Adrenal gland (tissue), 12 donors: Measurements from ENCODE around the gene CAPN5. TPM values are rescaled to one million over a fixed set of nuclear protein-coding genes. Genes with fewer than 3 reads are reported as not detected.

ENCODE experiments used
- DNase-seq, 7 donors: peaks; one replicate each; pipeline ENCODE4 v3.0.0-alpha.2; 2019 to 2020
- H3K27ac ChIP-seq, 5 donors: fragments of 200-600 bp; sonication (generic) in 4 of 5; 1 replicate in 3 of 5; 2 replicates in 2 of 5; pipeline versions ENCODE4 v1.5.1 to v1.8.0; 2016 to 2020; ENCODE audit warnings: mild to moderate bottlenecking in 1 of 5
- H3K27me3 ChIP-seq: fragments of 200-600 bp; 2 replicates; pipeline ENCODE4 v1.8.0; 2021
- H3K36me3 ChIP-seq, 2 donors: fragments of 200-600 bp; replicated peaks in 1 of 2; 1 replicate in 1 of 2; 2 replicates in 1 of 2; pipeline versions ENCODE4 v1.5.1 to v1.8.0; 2018 to 2022
- H3K4me1 ChIP-seq, 2 donors: fragments of 200-600 bp; replicated peaks in 1 of 2; 1 replicate in 1 of 2; 2 replicates in 1 of 2; pipeline versions ENCODE4 v1.5.1 to v1.8.0; 2018 to 2021
- H3K4me3 ChIP-seq, 4 donors: fragments of 200-600 bp; sonication (generic) in 3 of 4; one replicate each; pipeline ENCODE4 v1.5.1; 2016 to 2018
- H3K9me3 ChIP-seq, 3 donors: fragments of 200-600 bp; sonication (generic) in 1 of 3; replicated peaks in 1 of 3; 1 replicate in 2 of 3; 2 replicates in 1 of 3; pipeline versions ENCODE4 v1.5.1 to v1.8.0; 2016 to 2021
- POLR2A ChIP-seq, 2 donors: fragments of 450-650 bp; IDR thresholded peaks; one replicate each; pipeline ENCODE4 v1.6.1; 2017; ENCODE audit warnings: antibody characterized with exemption in 2 of 2, mild to moderate bottlenecking in 2 of 2, moderate library complexity in 1 of 2
- WGBS, 4 donors: extraction: QIAGEN DNeasy Blood & Tissue Kit in 2 of 4; methylation state at CpG; one replicate each; pipeline versions ENCODE4 v1.1.5 to v1.1.7; 2013 to 2017; 5-methylcytosine and 5-hydroxymethylcytosine counted together
- intact Hi-C, 2 donors: fragments of 100-400 bp; cut with DNase I; formaldehyde crosslinking; loops; one replicate each; pipeline versions ENCODE4 v1.14.1 to v1.15.0; 2022 to 2023
- polyA plus RNA-seq, 3 donors: library from polyadenylated mRNA; stranded (reverse); fragments of 200-250 nt in 2 of 3; fragments of 350-450 nt in 1 of 3; fragmentation: Illumina TruSeq in 1 of 3; extraction: RNeasy Lipid Tissue Mini Kit (QIAGEN cat#74804) in 1 of 3; gene quantifications; one replicate each; pipeline ENCODE4 v1.2.3, GENCODE V29; 2013 to 2014
- total RNA-seq, 9 donors: library from RNA; depleted of rRNA in 4 of 9; stranded (reverse); fragments of >200 nt in 4 of 9; fragments of 120-200 nt in 1 of 9; fragmentation: NEBNext Ultra II Directional in 1 of 9; extraction: Animal tissue kit (Norgen Biotek cat#: 25700) in 1 of 9; gene quantifications; one replicate each; pipeline versions ENCODE4 v1.1.0 to v1.2.4, GENCODE V29; 2013 to 2023
- TF ChIP-seq, protein P1 (sequence below), 6 experiments: fragments of 450-650 bp in 4 of 6; fragments of 200-600 bp in 2 of 6; sonication (generic) in 1 of 6; IDR thresholded peaks; 1 replicate in 5 of 6; 2 replicates in 1 of 6; pipeline versions ENCODE4 v1.5.1 to v1.8.0; 2016 to 2021; ENCODE audit warnings: antibody characterized with exemption in 6 of 6, mild to moderate bottlenecking in 2 of 6, moderate library complexity in 1 of 6
- donor health status: healthy with polysubstance abuse.
- donor health status: Bipolar disorder and iron deficiency.
- donor health status: DM: yes; HTN: yes; CAD: no.
- donor health status: DM: no; HTN: no; CAD: no.
- donor health status: DM: no; HTN: no; CAD: no.
- donor health status: DM: yes; HTN: yes; CAD: no.

The CAPN5 gene
- total and polyA plus RNA-seq, 12 donors: 5.6 to 29.6 (median 18.4) TPM

DNA sequence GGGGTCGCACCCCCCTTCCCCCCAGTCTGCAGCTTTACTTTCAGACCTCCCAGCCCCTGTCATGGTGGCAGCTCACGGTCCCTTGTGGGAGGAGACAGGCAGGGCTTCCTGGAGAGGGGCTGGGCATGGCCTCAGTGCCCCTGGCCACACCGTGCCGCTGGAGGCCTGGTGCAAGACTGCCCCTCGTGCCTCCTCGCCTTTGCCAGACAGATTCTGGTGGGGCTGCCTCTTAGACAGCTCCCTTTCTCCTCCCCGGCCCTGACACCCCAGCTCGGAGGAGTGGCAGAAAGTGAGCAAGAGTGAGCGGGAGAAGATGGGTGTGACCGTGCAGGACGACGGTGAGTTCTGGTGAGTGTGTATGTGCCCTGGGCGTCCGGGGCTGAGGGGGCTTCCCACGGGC is 49.2 kb downstream of the CAPN5 start:
- Histone ChIP-seq H3K27me3 (no peaks in the 10 kb centered on the region), H3K36me3 (no peaks in the 10 kb centered on the region), H3K4me1 (peaks cover 4 to 6% of the 10 kb centered on the region in 2 donors), H3K9me3 (no peaks in the 10 kb centered on the region), H3K4me3 (no peak overlapping the region), H3K27ac (no peak overlapping the region)
- intact Hi-C loops: no loop called here
- TF ChIP-seq, protein P1, sequence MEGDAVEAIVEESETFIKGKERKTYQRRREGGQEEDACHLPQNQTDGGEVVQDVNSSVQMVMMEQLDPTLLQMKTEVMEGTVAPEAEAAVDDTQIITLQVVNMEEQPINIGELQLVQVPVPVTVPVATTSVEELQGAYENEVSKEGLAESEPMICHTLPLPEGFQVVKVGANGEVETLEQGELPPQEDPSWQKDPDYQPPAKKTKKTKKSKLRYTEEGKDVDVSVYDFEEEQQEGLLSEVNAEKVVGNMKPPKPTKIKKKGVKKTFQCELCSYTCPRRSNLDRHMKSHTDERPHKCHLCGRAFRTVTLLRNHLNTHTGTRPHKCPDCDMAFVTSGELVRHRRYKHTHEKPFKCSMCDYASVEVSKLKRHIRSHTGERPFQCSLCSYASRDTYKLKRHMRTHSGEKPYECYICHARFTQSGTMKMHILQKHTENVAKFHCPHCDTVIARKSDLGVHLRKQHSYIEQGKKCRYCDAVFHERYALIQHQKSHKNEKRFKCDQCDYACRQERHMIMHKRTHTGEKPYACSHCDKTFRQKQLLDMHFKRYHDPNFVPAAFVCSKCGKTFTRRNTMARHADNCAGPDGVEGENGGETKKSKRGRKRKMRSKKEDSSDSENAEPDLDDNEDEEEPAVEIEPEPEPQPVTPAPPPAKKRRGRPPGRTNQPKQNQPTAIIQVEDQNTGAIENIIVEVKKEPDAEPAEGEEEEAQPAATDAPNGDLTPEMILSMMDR (IDR thresholded peaks at IDR 0.05): no peak
- no peak for TF ChIP-seq POLR2A (IDR thresholded peaks at IDR 0.05)
- 92 to 98% (median 94%) methylated on average over 14 to 15 of the region's 15 CpGs for WGBS, 4 donors
- no peak for DNase-seq

DNA sequence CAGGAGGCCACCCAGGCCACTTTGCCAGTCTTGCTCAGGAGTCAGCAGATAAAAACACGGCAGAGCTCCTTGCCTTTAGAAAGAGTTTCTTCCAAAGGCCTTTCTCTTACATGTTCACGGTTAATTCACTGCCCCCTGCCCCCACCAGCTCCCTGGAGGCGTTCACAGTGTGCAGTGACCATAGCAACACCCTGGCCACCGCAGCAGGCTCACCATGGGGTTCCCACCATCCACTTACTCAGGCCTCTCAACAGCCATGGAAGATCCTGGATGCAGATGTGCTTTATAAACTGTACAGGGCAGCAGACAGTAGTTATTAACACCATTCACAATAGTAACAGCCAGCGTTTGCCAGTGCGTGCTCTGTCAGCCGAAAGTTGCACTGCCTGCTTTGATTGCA is 50.7 kb downstream of the CAPN5 start:
- Histone ChIP-seq H3K27ac (no peak overlapping the region), H3K27me3 (no peaks in the 10 kb centered on the region), H3K36me3 (peaks cover 0 to 6% of the 10 kb centered on the region in 2 donors), H3K4me3 (no peak overlapping the region), H3K4me1 (no peaks in the 10 kb centered on the region), H3K9me3 (no peaks in the 10 kb centered on the region)
- intact Hi-C loops: no loop called here
- TF ChIP-seq, protein P1 (IDR thresholded peaks at IDR 0.05): no peak
- TF ChIP-seq POLR2A (IDR thresholded peaks at IDR 0.05): no peak
- WGBS, 4 donors: 60 to 89% (median 83%) methylated on average over 1 to 7 of the region's 7 CpGs
- no peak for DNase-seq

GRCh38 chr11:77118086-77118485 is 51.3 kb downstream of the CAPN5 start:
- no peak overlapping the region for H3K4me3 ChIP-seq
- no peak for DNase-seq
- intact Hi-C loops: no loop called here

DNA sequence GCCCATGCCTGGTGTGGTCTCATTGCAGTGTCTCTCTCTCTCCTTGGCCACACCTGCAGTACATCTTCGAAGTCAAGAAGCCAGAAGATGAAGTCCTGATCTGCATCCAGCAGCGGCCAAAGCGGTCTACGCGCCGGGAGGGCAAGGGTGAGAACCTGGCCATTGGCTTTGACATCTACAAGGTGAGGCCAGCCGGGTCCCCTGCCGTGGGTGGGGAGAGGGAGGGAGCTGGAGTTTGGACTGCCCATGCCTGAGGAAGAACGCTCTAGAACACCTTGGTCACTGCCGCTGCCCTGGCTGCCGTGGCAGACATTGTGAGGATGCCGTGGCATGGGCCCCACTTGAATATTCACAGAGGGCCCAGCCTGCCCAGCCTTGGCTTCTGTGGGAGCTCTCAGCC is 52.2 kb downstream of the CAPN5 start:
- no peak for TF ChIP-seq POLR2A (IDR thresholded peaks at IDR 0.05)
- TF ChIP-seq, protein P1 (IDR thresholded peaks at IDR 0.05): no peak
- peaks cover 0 to 9% of the 10 kb centered on the region in 2 donors for H3K36me3 ChIP-seq
- no peaks in the 10 kb centered on the region for H3K27me3 ChIP-seq
- H3K4me1 ChIP-seq: no peaks in the 10 kb centered on the region
- no peaks in the 10 kb centered on the region for H3K9me3 ChIP-seq
- 95 to 99% (median 96%) methylated on average over 10 to 12 of the region's 12 CpGs for WGBS, 4 donors
- no peak overlapping the region for H3K27ac ChIP-seq
- DNase-seq: no peak
- intact Hi-C loops: no loop called here
- no peak overlapping the region for H3K4me3 ChIP-seq

More at GRCh38 chr11:77118086-77118485, 51.3 kb downstream of the CAPN5 start:
- 94 to 96% (median 94%) methylated on average over 16 to 17 of the region's 17 CpGs; no CpG with 5 or more reads in 1 of the 4 donors for WGBS, 4 donors
- Histone ChIP-seq H3K4me1 (no peaks in the 10 kb centered on the region), H3K27me3 (no peaks in the 10 kb centered on the region), H3K27ac (no peak overlapping the region), H3K9me3 (no peaks in the 10 kb centered on the region), H3K36me3 (peaks cover 0 to 6% of the 10 kb centered on the region in 2 donors)
- TF ChIP-seq, protein P1 (IDR thresholded peaks at IDR 0.05): no peak
- no peak for TF ChIP-seq POLR2A (IDR thresholded peaks at IDR 0.05)
